ENCODE measurements around the gene PLPPR3.

PLPPR3 gene

DNA sequence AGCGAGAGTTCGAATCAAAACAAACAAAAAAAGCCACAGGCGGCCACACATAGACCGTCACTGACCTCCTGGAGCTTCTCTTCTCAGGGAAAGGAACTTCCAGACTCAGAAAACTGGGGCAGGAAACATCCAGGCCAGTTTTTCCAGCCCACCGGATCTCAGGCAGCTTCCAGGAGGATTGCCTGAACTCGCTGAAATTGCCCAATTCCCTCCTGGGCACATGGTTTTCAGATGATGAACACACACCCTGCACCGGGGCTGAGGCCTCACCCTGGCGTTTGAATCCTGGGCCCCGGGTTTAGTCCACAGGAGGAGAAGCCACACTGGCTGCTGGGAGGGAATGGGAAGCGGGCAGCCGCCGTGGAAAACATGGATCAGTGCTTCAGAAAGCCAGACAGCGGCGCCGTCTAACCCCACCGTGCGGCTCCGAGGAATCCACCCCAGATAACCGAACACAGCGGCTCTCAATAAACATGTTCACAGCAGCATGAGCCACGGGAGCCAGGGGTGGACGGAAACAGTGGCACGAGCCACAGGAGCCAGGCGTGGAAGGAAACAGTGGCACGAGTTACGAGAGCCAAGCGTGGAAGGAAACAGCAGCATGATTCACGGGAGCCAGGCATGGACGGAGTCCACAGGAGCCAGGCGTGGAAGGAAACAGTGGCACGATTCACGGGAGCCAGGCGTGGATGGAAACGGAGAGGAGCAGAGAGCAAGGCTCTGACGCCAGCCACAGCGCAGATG lies 42.7 kb downstream of the PLPPR3 start:
- H3K36me3 ChIP-seq (ENCODE audit: control insufficient read depth, insufficient read depth, low read length) = no peaks in the 10 kb centered on the region
- no peaks in the 10 kb centered on the region for H3K9me3 ChIP-seq (ENCODE audit: control insufficient read depth, insufficient read depth, low read depth, low read length)
- H3K27me3 ChIP-seq (ENCODE audit: control insufficient read depth, insufficient read depth, low read length) = no peaks in the 10 kb centered on the region
- no peak overlapping the region for H3K27ac ChIP-seq (ENCODE audit: low read depth, low read length)
- H3K4me3 ChIP-seq (ENCODE audit: low read depth, low read length) = no peak overlapping the region
- no peak overlapping the region for H3K9ac ChIP-seq (ENCODE audit: low read length)
- peaks cover 17% of the 10 kb centered on the region for H3K4me1 ChIP-seq (ENCODE audit: control insufficient read depth, insufficient read depth, low read length)

DNA sequence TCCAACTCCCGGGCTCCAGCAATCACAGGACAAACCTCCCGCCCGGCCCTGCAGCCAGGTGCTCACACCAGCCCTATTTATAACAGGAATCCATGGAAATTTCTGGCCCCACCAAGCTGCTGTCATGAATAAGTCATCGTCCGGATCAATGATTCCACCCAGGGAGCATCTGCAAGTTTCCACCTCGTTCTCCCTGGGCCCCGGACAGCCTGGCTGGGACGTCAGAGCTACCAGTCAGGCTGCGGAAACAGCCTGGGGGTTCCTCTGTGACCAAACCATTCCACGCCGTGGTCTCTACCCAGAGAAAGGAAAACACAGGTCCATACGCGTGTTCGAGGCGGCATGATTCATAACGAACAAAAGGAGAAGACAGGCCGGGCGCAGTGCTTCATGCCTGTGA lies 45.2 kb downstream of the PLPPR3 start:
- H3K36me3 ChIP-seq (ENCODE audit: control insufficient read depth, insufficient read depth, low read length) = no peaks in the 10 kb centered on the region
- H3K27ac ChIP-seq (ENCODE audit: low read depth, low read length) = no peak overlapping the region
- H3K9me3 ChIP-seq (ENCODE audit: control insufficient read depth, insufficient read depth, low read depth, low read length) = no peaks in the 10 kb centered on the region
- no peak overlapping the region for H3K9ac ChIP-seq (ENCODE audit: low read length)
- peaks cover 3% of the 10 kb centered on the region; the same call in 1 of the 2 replicates for H3K4me1 ChIP-seq (ENCODE audit: control insufficient read depth, insufficient read depth, low read length)
- no peak overlapping the region for H3K4me3 ChIP-seq (ENCODE audit: low read depth, low read length)
- no peaks in the 10 kb centered on the region for H3K27me3 ChIP-seq (ENCODE audit: control insufficient read depth, insufficient read depth, low read length)

DNA sequence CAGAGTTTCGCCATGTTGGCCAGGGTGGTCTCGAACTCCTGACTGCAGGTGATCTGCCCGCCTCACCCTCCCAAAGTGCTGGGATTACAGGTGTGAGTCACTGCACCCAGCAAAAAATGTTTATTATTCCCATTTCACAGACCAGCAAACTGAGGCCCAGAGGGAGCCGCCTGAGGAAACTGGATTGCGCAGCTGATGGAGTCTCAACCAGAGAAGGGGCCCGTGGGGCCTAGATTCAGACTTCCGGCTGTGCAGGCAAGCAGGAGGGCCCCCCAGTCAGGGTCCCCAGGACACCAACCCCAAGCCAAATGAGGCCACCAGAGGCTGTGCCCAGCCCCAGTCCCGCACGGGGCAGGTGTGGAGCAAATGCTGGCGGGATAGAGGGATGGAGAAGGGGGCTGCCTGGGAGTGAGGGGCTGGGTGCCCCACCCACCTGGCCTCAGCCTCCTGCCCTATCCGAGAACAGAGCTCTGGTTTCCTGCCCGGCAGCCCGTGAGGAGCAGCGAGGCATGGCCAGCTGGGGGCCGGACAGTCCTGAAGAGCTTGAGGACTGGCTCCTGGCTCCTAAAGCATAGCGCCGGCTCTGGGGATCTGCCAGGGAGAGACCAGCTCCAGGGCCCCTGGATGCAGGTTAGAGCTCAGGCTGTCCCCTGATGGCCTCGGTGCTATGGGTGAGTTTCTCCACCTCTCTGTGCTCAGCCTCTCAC lies 48.9 kb downstream of the PLPPR3 start:
- H3K27ac ChIP-seq (ENCODE audit: low read depth, low read length) = no peak overlapping the region
- no peak overlapping the region for H3K9ac ChIP-seq (ENCODE audit: low read length)
- H3K36me3 ChIP-seq (ENCODE audit: control insufficient read depth, insufficient read depth, low read length) = no peaks in the 10 kb centered on the region
- H3K4me1 ChIP-seq (ENCODE audit: control insufficient read depth, insufficient read depth, low read length) = peaks cover 3% of the 10 kb centered on the region; the same call in 1 of the 2 replicates
- H3K4me3 ChIP-seq (ENCODE audit: low read depth, low read length) = no peak overlapping the region
- no peaks in the 10 kb centered on the region for H3K9me3 ChIP-seq (ENCODE audit: control insufficient read depth, insufficient read depth, low read depth, low read length)
- H3K27me3 ChIP-seq (ENCODE audit: control insufficient read depth, insufficient read depth, low read length) = no peaks in the 10 kb centered on the region

DNA sequence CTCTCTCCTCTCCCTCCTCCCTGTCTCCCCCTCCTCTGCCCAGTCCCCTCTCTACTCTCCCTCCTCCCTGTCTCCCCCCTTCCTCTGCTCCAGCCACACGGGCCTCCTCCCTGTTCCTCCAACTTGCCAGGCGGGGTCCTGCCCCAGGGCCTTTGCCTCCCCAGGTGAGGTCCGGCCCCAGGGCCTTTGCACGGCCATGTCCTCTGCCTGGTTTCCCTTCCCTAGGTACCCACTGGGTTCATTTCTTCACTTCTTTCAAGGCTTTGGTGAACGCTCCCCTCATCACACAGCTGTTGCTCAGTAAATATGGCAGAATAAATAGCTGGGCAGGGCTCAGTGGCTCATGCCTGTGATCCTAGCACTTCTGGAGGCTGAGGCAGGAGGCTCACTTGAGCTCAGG lies 49.7 kb downstream of the PLPPR3 start:
- H3K4me1 ChIP-seq (ENCODE audit: control insufficient read depth, insufficient read depth, low read length) = peaks cover 3% of the 10 kb centered on the region; the same call in 1 of the 2 replicates
- no peaks in the 10 kb centered on the region for H3K27me3 ChIP-seq (ENCODE audit: control insufficient read depth, insufficient read depth, low read length)
- H3K9ac ChIP-seq (ENCODE audit: low read length) = no peak overlapping the region
- no peaks in the 10 kb centered on the region for H3K36me3 ChIP-seq (ENCODE audit: control insufficient read depth, insufficient read depth, low read length)
- H3K4me3 ChIP-seq (ENCODE audit: low read depth, low read length) = no peak overlapping the region
- no peak overlapping the region for H3K27ac ChIP-seq (ENCODE audit: low read depth, low read length)
- H3K9me3 ChIP-seq (ENCODE audit: control insufficient read depth, insufficient read depth, low read depth, low read length) = no peaks in the 10 kb centered on the region

DNA sequence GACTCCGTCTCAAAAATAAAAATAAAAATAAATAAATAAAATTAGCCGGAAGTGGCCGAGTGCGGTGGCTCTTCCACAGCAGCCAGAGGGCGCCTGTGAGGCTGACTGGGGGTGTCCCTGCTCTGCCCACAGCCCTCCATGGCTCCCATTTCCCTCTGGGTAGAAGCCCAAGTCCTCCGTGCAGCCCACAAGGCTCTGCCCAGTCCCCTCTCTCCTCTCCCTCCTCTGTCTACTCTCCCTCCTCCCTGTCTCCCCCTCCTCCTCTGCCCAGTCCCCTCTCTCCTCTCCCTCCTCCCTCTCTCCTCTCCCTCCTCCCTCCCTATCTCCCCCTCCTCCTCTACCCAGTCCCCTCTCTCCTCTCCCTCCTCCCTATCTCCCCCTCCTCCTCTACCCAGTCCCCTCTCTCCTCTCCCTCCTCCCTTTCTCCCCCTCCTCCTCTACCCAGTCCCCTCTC lies 50.4 kb downstream of the PLPPR3 start:
- no peak overlapping the region for H3K9ac ChIP-seq (ENCODE audit: low read length)
- peaks cover 3% of the 10 kb centered on the region; the same call in 1 of the 2 replicates for H3K4me1 ChIP-seq (ENCODE audit: control insufficient read depth, insufficient read depth, low read length)
- no peak overlapping the region for H3K4me3 ChIP-seq (ENCODE audit: low read depth, low read length)
- no peaks in the 10 kb centered on the region for H3K36me3 ChIP-seq (ENCODE audit: control insufficient read depth, insufficient read depth, low read length)
- no peak overlapping the region for H3K27ac ChIP-seq (ENCODE audit: low read depth, low read length)
- H3K27me3 ChIP-seq (ENCODE audit: control insufficient read depth, insufficient read depth, low read length) = no peaks in the 10 kb centered on the region
- H3K9me3 ChIP-seq (ENCODE audit: control insufficient read depth, insufficient read depth, low read depth, low read length) = no peaks in the 10 kb centered on the region

DNA sequence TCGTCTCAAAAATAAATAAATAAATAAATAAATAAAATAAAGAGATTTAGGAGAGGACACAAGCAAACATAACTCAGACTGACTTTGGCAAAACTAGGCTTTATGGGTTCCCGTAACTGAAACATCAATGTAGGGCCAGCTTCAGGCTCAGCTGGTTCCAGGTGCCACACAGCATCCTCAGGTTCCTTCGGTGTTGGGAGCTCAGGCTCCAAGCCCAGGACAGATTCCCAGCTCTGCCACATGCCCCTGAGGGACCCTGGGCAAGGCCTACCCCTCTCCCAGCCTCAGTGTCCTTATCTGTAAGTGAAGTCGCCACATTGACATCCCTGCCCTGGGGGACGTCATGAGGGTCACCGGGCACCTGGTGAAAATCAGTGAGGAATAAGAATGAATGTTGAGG lies 52.1 kb downstream of the PLPPR3 start:
- H3K9ac ChIP-seq (ENCODE audit: low read length) = no peak overlapping the region

DNA sequence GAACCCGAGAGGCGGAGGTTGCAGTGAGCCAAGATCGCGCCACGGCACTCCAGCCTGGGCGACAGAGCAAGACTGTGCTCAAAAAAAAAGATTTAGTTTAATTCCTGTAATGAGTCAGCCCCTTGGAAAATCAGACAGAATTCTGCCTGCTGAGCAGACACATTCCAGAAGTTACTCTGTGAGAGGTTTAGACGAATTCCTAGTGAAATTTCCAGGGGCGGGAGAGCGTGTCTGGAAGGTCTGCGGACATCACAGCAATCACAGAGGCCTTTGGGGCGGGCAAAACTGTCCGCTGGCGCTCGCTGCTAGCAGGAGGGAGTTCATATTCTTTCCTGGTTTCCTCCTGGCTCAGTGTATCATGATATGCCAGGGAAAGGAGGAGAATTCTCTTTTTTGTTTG lies 53.3 kb downstream of the PLPPR3 start:
- Histone ChIP-seq H3K4me1 (ENCODE audit: control insufficient read depth, insufficient read depth, low read length) (peaks cover 3% of the 10 kb centered on the region; the same call in 1 of the 2 replicates), H3K27me3 (ENCODE audit: control insufficient read depth, insufficient read depth, low read length) (no peaks in the 10 kb centered on the region), H3K4me3 (ENCODE audit: low read depth, low read length) (no peak overlapping the region), H3K36me3 (ENCODE audit: control insufficient read depth, insufficient read depth, low read length) (no peaks in the 10 kb centered on the region), H3K9ac (ENCODE audit: low read length) (no peak overlapping the region), H3K27ac (ENCODE audit: low read depth, low read length) (no peak overlapping the region), H3K9me3 (ENCODE audit: control insufficient read depth, insufficient read depth, low read depth, low read length) (no peaks in the 10 kb centered on the region)

More for the DNA sequence above, 52.1 kb downstream of the PLPPR3 start:
- Histone ChIP-seq H3K27ac (ENCODE audit: low read depth, low read length) (no peak overlapping the region), H3K27me3 (ENCODE audit: control insufficient read depth, insufficient read depth, low read length) (no peaks in the 10 kb centered on the region), H3K4me3 (ENCODE audit: low read depth, low read length) (no peak overlapping the region), H3K9me3 (ENCODE audit: control insufficient read depth, insufficient read depth, low read depth, low read length) (no peaks in the 10 kb centered on the region), H3K36me3 (ENCODE audit: control insufficient read depth, insufficient read depth, low read length) (no peaks in the 10 kb centered on the region), H3K4me1 (ENCODE audit: control insufficient read depth, insufficient read depth, low read length) (peaks cover 3% of the 10 kb centered on the region; the same call in 1 of the 2 replicates)

DNA sequence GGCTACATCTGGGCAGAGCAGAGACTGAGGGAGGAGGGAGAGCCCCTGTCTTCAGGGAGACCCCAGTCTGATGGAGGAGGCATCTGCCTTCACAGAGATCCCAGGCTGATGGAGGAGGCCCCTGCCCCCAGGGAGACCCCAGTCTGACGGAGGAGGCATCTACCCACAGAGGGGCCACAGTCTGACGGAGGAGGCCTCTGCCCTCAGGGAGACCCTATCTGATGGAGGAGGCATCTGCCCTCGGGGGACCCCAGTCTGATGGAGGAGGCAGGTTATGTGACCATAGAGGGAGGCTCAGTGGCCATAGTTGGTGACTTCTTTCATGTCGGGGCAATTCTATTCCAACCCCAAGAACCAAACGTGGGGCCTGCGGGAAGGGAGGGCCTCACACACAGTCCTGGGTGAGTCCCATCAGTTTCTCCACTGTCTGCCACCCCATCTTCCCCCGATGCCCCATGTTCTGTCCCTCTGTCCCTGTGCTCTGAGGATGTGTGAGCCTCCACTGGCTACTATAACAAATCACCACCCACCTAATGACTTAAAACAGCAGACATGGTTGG lies 56.5 kb downstream of the PLPPR3 start:
- H3K4me1 ChIP-seq (ENCODE audit: control insufficient read depth, insufficient read depth, low read length) = no peaks in the 10 kb centered on the region
- no peak overlapping the region for H3K4me3 ChIP-seq (ENCODE audit: low read depth, low read length)
- H3K9me3 ChIP-seq (ENCODE audit: control insufficient read depth, insufficient read depth, low read depth, low read length) = peaks cover 5% of the 10 kb centered on the region; the same call in 1 of the 2 replicates
- H3K9ac ChIP-seq (ENCODE audit: low read length) = no peak overlapping the region
- no peaks in the 10 kb centered on the region for H3K36me3 ChIP-seq (ENCODE audit: control insufficient read depth, insufficient read depth, low read length)
- H3K27me3 ChIP-seq (ENCODE audit: control insufficient read depth, insufficient read depth, low read length) = no peaks in the 10 kb centered on the region
- no peak overlapping the region for H3K27ac ChIP-seq (ENCODE audit: low read depth, low read length)

DNA sequence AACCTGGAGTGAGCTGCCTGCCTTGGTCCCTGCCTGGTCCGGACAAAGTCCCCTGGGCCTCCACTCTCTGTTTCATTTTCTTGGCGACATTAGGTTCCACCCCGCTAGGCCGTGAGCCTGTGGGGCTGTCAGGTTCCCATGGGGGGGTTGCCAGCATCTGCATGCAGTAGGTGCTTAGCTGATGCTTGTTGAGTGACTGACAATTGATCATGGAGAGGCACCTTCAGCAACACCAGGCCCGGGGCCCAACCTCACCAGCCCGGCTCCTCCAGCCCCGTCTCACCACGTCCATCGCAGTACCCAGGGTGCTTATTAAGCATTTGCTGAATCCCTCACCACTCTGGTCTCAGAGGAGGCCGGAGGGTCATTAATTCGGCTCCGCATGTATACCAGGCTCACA lies 57.5 kb downstream of the PLPPR3 start:
- Histone ChIP-seq H3K4me3 (ENCODE audit: low read depth, low read length) (no peak overlapping the region), H3K27me3 (ENCODE audit: control insufficient read depth, insufficient read depth, low read length) (no peaks in the 10 kb centered on the region)

DNA sequence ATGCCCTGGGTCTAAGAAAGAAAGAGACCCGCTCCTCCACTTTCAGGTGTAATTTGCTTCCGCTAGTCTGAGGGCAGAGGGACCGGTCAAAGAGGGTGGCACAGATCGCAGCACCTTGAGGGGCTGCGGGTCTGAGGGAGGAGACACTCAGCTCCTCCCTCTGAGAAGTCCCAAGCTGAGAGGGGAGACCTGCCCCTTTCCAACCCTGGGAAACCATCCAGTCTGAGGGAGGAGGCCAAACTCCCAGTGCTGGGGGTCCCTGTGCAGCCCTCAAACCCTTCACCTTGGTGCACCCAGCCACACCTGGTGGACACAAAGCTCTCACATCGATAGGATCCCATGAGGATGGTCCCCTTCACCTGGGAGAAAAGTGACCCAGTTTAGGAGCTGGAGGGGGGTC lies 57.9 kb downstream of the PLPPR3 start:
- H3K27me3 ChIP-seq (ENCODE audit: control insufficient read depth, insufficient read depth, low read length) = no peaks in the 10 kb centered on the region
- no peak overlapping the region for H3K4me3 ChIP-seq (ENCODE audit: low read depth, low read length)
- no peaks in the 10 kb centered on the region for H3K36me3 ChIP-seq (ENCODE audit: control insufficient read depth, insufficient read depth, low read length)
- H3K9me3 ChIP-seq (ENCODE audit: control insufficient read depth, insufficient read depth, low read depth, low read length) = peaks cover 5% of the 10 kb centered on the region; the same call in 1 of the 2 replicates
- H3K27ac ChIP-seq (ENCODE audit: low read depth, low read length) = no peak overlapping the region
- H3K9ac ChIP-seq (ENCODE audit: low read length) = no peak overlapping the region
- no peaks in the 10 kb centered on the region for H3K4me1 ChIP-seq (ENCODE audit: control insufficient read depth, insufficient read depth, low read length)

More for the DNA sequence above, 57.5 kb downstream of the PLPPR3 start:
- H3K27ac ChIP-seq (ENCODE audit: low read depth, low read length) = no peak overlapping the region
- no peak overlapping the region for H3K9ac ChIP-seq (ENCODE audit: low read length)
- no peaks in the 10 kb centered on the region for H3K4me1 ChIP-seq (ENCODE audit: control insufficient read depth, insufficient read depth, low read length)
- H3K36me3 ChIP-seq (ENCODE audit: control insufficient read depth, insufficient read depth, low read length) = no peaks in the 10 kb centered on the region
- H3K9me3 ChIP-seq (ENCODE audit: control insufficient read depth, insufficient read depth, low read depth, low read length) = peaks cover 5% of the 10 kb centered on the region; the same call in 1 of the 2 replicates

DNA sequence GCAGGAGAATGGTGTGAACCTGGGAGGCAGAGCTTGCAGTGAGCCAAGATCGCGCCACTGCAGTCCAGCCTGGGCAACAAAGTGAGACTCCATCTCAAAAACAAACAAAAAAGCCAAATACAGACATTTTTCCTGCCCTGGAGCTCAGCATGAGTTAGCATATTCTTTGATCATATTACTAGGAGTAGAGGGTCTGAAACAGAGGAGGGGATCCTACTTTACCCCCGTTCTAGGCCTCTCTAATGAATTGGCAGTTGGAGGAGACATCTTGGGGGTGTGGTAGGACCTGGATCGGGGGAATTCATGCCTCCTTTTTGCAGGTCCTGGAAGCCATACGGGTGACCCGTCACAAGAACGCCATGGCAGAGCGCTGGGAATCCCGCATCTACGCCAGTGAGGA lies 58.6 kb downstream of the PLPPR3 start:
- peaks cover 12% of the 10 kb centered on the region; the same call in 1 of the 2 replicates for H3K9me3 ChIP-seq (ENCODE audit: control insufficient read depth, insufficient read depth, low read depth, low read length)
- H3K27me3 ChIP-seq (ENCODE audit: control insufficient read depth, insufficient read depth, low read length) = no peaks in the 10 kb centered on the region
- H3K9ac ChIP-seq (ENCODE audit: low read length) = no peak overlapping the region
- H3K4me1 ChIP-seq (ENCODE audit: control insufficient read depth, insufficient read depth, low read length) = no peaks in the 10 kb centered on the region
- H3K36me3 ChIP-seq (ENCODE audit: control insufficient read depth, insufficient read depth, low read length) = no peaks in the 10 kb centered on the region
- no peak overlapping the region for H3K4me3 ChIP-seq (ENCODE audit: low read depth, low read length)
- no peak overlapping the region for H3K27ac ChIP-seq (ENCODE audit: low read depth, low read length)
